Islet of Langerhans (tissue), 1 donor: ENCODE measurements around the gene SYT17.
A peak's percentile ranks its signal among the peaks of the same experiment; 100 is the strongest.

ENCODE experiments used
- FAIRE-seq: peaks from one replicate; lab custom pipeline; 2011; peaks lifted over from hg19 to GRCh38; lab: Jason Lieb, UNC

Gene SYT17

DNA sequence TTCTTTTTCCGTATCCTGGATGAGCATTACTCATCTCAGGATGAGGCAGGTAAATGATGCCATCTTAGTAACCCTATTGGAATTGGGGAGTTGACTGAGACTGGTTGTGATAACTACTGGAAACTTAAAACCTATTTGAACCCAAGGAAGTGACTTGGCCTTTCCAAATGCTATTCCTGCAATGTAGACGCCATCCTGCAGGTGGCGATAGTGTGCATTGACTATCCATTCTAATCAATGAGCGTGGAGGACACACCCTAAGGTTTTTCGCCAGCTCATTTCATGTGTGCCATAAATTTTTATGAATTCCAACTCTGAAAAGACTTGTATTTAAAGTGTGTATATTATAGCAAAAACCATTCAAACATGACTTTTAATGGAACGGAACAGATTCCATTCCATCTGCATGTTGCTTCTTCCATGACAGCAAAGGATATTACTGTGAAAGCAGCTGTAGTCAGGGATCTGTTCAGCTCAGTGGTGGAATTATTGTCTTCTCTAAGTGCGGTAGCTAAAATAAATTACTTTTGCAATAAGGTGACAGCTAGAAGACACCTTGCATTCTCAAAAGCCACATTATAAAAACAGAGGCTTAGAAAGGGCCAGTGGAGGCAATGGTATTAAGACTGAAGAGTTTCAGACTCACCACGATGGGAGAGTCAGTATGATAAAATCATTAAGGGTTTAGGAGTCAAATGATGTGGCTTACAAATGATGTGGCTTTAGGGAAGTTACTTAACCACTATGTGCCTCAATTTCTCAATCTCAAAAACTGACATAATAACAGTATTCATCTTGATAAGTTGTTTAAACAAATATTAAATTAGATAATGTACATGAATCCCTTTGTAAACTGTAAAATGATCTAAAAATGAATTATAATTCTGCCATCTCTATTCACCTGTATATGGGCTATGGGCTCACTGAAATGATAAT lies 55.5 kb downstream of the SYT17 start:
- no peak for FAIRE-seq

DNA sequence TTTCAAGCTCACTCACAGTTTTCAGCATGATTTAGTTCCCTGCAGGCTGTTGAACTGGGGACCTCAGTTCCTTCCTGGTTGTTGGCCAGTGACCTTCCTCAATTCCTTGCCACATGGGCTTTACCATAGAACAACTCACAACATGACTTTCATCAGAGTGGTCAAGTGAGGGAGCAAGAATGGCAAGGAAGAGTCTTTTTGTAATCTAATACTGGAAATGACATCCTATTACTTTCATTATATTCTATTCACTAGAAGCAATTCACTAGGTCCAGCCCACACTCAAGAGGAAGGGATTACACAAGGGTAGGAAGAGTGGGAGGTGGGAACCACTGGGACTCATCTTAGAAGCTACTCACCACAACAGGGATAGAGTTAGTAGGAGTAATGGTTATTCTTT lies 57.6 kb downstream of the SYT17 start:
- FAIRE-seq = no peak

DNA sequence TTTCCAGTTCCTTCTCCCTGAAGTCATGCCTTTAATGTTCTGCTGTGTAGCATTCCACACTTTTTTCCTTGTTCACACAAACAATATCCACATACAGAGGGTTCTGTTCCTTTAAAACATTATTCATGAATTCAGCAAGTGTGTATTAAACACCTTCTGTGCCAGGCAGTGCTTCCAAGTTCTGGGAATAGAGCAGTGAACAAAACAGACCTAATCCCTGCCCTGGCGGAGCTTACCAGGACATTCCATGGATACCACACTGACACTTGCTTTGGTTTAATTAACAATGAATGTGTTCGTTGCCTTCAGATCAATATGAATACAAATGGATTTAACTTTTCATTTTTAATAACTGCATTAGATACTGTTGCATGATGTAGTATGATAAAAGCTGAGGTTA lies 59.6 kb downstream of the SYT17 start:
- no peak for FAIRE-seq

DNA sequence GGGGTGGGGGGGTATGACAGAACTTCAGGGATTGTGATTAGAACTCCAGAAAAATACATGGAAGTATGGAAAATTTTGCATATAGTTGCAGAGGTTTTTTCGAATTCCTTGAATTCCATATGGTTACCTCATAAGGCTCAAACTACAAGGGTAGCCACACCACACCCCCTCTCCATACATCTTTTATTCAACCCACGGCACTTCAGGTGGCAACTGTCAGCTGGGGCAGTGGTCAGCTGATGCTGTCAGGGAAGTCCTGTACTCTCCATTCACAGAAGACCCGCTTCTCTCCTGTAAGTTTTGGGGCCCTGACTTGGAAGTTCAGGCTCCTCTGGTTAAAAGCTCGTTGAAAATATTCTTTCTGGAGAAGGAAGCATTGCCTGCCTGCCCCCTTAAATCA lies 60.0 kb downstream of the SYT17 start:
- no peak for FAIRE-seq

DNA sequence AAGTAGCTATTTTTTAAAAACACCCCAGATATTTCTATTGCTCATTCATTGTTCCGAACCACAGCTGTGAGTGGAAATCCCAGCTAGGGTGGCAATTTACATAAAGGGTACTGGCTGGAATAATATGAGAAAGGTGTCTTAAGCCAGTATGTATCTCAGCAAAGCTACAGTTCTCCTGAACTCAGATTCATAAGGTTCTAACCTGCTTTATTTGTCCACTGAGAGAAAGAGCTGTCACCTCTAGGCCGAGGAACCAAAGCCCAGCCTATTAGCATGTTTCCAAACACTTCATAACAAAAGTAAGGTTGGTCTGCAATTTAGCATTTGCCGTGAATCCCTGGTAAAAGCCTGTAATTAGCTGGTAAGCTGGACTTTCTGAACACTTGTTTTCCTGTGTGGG lies 60.5 kb downstream of the SYT17 start:
- no peak for FAIRE-seq

DNA sequence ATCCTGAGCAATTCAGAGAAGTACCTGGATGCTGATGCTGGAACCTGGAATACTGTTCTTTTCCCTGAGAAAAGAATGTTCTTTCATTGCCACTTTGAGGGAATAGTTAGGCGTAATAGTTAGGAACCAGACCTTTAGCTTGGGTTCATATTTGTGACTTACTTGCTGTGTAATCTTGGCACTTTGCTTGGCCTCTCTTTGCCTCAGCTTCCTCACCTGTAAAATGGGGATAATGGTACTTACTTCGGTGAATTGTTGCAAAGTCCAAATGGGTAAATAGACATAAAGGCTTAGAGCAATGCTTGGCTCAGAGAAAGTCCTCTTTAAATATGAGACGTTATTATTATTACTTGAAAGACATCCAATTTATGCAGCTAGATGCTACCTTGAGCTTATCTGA lies 62.5 kb downstream of the SYT17 start:
- FAIRE-seq = no peak

DNA sequence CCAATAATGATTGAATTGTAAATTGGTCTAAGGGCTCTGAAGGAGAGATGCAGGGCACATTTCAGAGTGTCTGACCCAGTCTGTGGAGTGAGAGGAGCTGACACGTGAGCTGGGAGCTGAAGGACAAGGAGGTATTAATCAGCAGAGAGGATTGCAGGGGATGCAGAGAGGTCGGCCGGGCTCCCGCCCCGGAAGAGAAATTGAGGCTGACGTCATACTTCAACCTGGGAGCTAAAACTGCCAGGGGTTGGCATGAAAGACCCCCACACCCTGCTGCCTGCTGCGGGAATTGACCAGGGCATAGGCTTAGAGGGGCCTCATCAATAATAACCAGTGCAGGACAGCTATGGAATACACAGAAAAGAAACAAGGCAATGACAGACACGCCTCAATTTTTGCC lies 63.8 kb downstream of the SYT17 start:
- FAIRE-seq = no peak

DNA sequence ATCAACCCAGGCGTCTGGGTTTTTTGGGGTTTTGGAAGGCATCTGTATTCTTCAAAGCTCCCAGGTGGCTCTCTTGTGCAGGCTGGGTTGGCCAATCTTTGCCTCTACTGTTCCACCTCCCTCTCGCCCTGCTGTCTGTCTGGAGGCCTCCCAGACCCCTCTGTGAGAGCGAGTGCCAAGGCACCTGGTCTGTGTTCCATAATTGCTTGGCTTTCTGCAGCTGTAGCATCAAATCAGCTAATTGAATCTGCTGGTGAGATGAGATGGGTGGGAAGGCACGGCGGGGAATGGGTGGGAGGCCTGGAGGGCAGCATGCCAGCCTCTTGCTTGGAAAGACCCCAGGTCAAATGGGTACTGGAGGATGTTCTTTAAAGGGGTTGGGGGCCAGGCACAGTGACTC lies 64.9 kb downstream of the SYT17 start:
- no peak for FAIRE-seq

DNA sequence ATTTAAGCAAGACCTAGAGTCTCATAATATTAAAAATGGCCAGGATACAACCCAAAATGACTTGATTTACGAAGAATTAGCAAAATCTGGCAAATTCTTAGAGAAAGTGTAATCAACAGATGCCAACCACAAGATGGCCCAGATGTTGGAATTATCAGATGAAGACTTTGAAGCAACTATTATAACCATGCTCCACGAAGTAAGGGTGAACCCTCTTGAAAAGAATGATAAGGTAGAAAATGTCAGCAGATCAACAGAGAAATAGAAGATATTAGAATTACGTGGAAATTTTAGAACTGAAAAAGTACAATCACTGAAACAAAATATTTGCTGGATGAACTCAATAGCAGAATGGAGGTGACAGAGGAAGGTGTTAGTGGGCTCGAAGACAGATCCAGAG lies 67.4 kb downstream of the SYT17 start:
- no peak for FAIRE-seq

DNA sequence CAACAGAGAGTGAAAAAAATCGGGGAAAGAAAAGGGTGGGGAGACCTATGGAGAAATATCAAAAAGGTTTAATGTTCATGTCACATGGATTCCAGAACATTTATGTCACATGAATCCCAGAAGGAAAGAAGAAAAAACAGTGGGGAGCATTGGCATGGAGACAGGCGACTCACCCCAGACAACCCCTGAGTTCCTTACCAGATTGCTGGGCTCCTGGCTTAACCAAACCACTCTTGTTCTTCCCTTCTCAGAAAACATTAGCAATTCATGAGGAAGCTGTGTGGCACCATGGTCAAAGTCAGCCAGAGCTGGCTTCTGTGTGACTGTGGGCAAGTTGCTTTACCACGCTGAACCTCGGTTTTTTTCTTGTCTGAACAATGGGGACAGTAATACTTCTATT lies 67.8 kb downstream of the SYT17 start:
- no peak for FAIRE-seq

DNA sequence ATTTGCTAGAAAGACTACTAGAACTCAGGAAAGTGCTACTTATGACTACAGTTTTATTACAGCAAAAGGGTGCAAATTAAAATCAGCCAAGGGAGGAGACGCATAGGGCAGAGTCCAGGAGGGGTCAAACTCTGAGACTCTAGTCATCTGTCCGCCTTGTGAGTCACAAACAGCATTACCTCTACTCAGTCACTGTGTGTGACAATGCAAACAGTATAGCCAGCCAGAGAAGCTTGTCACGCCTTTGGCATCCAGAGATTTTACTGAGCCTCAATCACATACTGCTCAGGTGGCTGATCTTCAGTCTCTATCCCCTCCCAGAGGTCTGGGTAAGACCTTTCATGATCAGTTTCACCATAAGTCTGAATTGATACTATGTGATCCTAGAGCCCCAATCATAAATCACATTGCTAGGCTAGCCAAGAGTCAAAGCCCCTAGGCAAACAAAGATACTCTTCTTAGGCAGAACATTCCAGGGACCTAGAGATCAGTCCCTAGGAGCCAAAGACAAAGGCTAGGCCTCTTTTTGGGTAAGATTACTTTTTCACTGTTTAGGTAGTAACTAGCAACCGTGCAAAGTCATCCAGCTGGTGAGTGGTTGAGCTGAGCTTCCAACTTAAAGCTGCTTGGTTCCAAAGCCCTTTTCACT lies 68.6 kb downstream of the SYT17 start:
- no peak for FAIRE-seq

DNA sequence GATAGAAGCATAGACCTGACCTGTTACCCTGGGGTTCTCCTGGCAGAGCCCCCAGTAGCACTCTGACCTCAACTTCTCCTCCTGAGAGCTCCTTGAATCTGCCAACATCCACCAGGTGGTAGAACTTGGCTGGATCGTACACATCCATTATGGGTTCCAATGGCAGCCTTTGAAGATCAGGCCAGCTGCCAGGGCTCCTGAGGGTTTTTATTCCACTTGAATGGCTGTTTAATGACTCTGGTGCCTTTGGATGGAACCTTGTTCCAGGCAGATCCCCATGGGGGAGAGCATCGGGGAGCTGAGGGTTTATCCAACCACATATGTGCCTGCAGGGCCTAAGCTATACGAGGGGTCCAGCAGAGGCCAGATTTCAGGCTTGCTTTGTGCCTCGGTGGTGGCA lies 70.4 kb downstream of the SYT17 start:
- no peak for FAIRE-seq

DNA sequence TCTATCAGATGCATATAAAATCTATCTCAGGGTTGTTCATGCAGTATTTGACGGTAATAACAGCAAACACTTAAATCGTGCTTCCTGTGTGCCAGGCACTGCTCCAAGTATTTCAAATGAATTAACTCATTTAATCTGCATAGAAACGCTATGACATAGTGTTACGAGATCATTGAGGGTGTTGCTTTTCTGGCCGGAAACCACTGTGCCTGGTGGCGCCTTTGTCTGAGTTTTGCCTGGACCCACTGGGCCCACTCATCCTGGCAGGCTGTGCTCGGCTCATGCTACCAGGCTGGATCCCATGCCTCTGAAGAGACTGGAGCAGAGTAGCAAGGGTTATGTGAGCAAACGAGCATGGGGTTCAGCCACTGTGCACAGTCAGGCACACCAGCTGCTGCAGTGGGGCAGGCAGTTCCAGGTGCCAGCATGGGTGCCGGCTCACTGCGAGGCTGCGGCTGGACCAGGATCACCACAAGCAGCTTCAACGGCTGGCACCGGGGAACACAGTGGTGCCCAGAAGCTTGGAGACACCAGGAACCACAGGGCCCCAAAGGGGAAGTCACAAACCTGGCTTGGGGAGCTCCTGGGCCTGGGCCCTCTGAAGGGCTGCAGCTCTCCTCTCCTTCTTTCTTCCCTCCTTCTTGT lies 71.6 kb downstream of the SYT17 start:
- FAIRE-seq = no peak

DNA sequence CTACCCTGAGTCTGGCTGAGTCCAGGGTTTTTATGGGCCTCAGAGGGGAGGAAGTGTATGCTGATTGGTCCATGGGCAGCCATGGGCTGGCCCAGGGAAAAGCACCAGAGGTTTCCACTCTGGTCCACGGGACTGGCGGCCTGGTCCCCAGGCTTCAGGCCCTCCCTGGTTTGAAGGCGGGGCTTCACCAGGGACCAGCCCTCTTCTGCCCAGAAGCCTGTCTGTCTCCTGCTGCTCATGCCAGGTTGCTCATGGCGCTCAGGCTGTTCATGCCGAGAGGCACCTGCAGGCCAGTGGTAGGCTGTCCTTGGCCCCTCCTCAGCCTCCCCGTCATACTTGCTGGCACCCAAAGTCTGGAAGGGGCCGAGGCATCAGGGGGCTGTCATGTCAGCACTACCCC lies 72.5 kb downstream of the SYT17 start:
- FAIRE-seq = no peak

DNA sequence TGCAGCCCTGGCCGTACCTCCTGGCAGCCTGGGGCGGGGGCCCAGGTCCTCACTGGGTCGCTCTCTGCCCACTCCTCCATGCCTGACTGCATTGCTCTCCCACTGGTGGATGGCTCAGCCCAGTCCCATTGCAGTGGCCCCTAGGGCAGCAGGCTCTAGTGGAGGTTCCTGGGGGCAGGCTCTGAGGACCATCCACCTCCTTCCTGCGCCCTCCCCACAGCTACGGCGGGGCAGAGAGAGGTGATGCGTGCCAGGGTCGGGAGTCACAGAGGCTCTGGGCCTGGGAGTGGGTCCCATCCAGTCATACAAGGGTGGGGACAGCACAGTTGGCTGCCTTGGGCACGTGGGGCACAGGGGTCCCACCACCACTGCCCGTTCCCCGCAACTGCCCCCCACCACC lies 73.5 kb downstream of the SYT17 start:
- no peak for FAIRE-seq

DNA sequence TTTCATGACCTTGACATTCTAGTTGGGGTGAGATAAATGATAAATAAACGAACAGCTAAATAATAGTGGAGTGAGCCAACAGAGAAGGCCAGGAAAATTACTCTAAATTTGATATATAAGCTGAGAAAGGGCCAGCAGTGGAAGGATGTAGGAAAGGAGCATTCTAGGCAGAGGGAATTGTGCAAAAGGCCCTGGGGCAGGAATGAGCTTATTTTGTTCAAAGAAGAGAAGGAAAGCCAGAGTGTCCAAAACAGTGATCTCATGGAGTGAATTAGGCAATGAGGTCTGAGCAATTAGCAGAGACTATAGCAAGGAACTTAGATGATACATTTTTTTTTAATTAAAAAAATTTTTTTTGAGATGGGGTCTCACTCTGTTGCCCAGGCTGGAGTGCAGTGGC lies 74.1 kb downstream of the SYT17 start:
- FAIRE-seq = no peak

DNA sequence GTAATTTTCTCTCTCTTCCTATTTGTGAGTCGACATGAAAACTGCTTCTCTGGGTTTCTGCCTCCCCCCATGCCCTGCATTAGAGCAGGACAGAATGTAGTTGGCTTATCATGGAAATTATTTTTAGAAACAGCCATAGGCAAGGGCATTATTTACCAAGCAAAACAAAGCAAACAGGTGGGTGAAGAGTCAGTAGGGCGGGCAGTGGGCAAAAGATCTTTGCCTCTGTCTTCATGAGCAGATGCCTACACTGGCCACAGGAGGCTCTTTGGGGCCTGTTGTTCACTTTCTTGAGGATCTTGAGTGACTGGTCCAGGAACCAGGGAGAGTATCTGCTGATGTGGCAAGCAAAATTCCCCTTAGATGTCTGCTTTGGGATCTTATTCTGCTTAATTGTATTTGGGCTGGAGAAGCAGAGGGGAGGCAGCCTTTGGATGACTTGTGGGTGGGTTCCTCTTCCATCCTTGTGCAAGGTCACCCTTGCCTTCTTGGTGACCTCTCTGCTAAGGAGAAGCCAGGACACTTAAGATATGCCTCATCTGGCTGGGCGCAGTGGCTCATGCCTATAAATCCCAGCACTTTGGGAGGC lies 75.0 kb downstream of the SYT17 start:
- FAIRE-seq = no peak

DNA sequence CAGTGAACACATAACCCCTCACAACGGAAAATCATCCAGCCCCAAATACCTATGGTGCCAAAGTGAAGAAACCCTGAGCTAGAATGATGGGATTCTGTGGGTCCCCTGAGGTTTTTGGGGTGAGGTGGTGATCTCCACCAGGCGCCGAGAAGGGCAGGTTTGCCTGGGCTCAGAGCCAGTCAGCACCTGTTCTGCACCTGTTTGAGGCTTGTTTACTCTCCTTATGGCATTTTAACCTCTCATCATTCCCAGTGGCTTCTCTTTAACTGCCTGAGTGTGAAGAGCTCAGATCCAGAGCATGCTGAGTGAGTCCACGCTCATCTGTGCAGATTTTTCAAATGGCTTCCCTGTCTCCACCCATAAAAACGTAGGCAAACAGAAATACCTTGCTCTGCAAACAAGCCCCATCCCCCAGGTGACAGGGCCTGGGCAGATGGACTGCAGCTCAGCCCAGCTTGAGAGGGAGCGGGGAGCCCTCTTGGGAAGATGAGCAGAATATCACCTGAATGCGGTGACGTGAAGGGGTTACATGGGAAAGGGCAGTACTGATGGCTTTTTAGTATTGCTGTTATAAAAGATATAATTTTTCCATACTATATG lies 77.4 kb downstream of the SYT17 start:
- FAIRE-seq = peak; percentile 60

DNA sequence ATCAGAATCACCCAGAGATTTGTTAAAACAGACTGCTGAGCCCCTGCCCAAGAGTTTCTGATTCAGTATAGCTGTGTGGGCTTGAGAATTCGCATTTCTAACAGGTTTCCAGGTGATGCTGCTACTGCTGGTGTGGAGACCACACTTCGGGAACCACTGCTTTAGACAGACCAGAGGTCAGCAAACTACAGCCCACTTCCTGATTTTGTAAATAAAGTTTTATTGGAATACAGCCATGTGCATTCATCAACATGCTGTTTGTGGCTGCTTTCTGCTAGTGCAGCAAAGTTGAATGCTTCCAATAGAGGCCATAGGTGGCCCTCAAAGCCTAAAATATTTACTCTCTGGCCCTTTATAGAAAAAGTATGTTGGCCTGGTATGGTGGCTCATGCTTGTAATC lies 84.9 kb downstream of the SYT17 start:
- FAIRE-seq = no peak

DNA sequence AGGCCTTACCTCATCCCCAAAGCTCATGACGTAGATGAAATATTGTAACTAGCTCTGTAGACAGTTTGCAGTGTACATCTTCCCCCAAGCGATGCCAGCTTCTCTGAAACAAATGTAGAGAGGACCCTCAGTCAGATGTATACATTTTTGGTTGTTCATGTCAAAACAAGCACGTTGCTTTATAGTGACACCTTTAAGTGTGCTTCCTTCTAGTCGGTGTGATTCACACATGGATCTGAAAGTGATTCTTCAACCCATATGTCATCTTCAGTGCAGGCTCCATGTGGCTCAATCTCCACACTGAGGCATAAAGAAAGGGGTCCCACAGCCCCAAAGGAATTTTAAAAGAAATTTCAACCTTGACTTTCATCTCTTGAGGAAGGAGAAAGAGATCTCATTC lies 86.6 kb downstream of the SYT17 start:
- no peak for FAIRE-seq

DNA sequence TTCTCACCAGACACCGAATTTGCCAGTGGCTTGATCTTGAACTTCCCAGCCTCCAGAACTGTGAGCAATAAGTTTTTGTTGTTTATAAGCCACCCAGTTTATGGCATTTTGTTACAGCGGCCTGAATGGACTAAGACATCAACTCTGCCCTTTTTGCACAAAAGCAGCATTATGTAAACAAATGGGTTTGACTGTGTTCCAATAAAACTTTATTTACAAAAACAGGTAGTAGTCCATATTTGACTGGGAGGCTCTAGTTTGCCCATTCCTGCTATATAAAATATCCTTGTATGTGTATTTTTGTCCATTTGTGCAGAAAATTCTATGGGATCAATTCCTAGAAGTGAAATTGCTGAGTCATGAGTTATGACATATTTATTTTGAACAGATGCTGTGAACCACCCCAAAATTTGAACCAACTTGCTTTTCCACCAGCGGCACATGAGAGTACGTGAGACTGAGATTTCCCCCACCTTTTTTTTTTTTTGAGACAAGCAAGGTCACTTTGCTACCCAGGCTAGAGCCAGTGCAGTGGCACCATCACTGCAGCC lies 96.2 kb downstream of the SYT17 start:
- FAIRE-seq = no peak

DNA sequence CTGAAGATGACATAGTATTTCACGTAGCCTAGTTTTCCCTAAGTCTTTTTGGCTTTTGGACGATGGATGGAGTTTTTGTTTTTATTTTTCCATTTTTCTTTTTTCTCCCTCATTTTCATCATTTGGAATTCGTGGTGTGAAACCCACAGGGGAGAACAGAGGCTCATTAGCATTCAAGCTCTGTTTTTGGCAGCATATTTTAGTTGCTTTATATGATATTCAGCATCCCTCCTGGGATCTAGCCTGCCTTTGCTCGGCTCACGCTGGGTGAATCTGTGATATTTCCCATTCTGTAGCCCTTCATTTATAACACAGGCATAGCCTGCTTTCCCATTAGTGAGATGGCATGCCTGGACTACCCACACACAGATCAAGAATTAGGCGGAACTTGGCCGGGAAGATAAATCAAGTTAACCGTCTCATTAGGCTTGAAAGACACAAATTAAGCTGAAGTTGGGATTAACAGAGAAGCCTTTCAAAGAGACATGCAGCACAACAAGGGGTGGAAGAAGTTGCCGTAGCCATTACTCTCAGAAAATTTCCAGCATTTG lies 97.4 kb downstream of the SYT17 start:
- FAIRE-seq = no peak
